ENCODE measurements around the gene ANKEF1. TPM values are rescaled to one million over a fixed set of nuclear protein-coding genes. Genes with fewer than 3 reads are reported as not detected.
"Not testable (repeated sequence)": the region's sequence is repeated elsewhere in the genome, so short reads cannot be mapped to it uniquely, and the experiment has no call there.

The ANKEF1 gene
- total RNA-seq, 4 donors from 2014 or later: 0.47 to 1.3 (median 0.84) TPM

DNA sequence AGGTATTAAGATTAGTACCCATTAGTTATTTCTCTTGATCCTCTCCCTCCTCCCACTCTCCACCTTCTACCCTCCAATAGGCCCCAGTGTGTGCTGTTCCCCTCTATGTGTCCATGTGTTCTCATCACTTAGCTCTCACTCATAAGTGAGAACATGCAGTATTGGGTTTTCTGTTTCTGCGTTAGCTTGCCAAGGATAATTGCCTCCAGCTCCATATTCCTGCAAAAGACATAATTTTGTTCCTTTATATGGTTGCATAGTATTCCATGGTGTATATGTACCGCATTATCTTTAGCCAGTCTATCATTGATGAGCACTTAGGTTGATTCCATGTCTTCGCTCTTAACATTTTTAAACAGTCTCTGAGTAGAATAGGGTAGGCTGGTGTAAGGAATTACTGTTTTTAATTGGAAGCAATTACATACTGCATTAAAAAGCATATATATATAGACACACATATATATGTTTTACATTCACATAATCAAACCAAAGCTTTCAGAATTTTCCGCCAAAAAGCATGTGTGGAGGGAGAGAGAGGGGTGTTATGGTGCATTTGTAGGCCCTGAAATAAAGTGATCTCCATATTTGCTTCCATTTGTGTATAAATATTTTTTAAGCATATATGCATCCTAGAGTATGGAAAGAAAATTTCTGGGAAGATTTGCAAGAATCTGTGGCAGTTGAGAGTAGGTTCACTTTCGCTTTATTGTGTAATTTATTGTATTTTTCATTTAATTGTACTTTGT, 709 bp upstream of the ANKEF1 start:
- TF ChIP-seq CTCF (IDR thresholded peaks at IDR 0.05) (no peak), POLR2A (IDR thresholded peaks at IDR 0.05) (no peak), POLR2AphosphoS5 (IDR thresholded peaks at IDR 0.05) (no peak), EP300 (IDR thresholded peaks at IDR 0.05) (no peak)
- H3K4me3 ChIP-seq: peak overlapping the region in 1 of 2 donors; percentile 70

GRCh38 chr20:10036321-10036720, 1.5 kb downstream of the ANKEF1 start:
- not testable (repeated sequence) for ATAC-seq, H3K27ac ChIP-seq, H3K9me3 ChIP-seq, H3K27me3 ChIP-seq, H3K4me3 ChIP-seq, H3K36me3 ChIP-seq
- WGBS, 2 donors (ENCODE audit: low coverage in 1 of 2): 97% methylated on average over 4 to 8 of the region's 8 CpGs
- H3K4me1 ChIP-seq: peaks cover 0 to 16% (median 3%) of the 10 kb centered on the region in 3 donors

More for the DNA sequence above, 709 bp upstream of the ANKEF1 start:
- 76 to 95% methylated on average over 4 to 5 of the region's 5 CpGs for WGBS, 2 donors (ENCODE audit: low coverage in 1 of 2)
- ATAC-seq: no peak
- H3K27ac ChIP-seq: no peak overlapping the region
- H3K4me1 ChIP-seq: peaks cover 0 to 16% (median 3%) of the 10 kb centered on the region in 3 donors
- no peaks in the 10 kb centered on the region for H3K9me3 ChIP-seq
- H3K27me3 ChIP-seq: peaks cover 5% of the 10 kb centered on the region
- no peaks in the 10 kb centered on the region for H3K36me3 ChIP-seq

DNA sequence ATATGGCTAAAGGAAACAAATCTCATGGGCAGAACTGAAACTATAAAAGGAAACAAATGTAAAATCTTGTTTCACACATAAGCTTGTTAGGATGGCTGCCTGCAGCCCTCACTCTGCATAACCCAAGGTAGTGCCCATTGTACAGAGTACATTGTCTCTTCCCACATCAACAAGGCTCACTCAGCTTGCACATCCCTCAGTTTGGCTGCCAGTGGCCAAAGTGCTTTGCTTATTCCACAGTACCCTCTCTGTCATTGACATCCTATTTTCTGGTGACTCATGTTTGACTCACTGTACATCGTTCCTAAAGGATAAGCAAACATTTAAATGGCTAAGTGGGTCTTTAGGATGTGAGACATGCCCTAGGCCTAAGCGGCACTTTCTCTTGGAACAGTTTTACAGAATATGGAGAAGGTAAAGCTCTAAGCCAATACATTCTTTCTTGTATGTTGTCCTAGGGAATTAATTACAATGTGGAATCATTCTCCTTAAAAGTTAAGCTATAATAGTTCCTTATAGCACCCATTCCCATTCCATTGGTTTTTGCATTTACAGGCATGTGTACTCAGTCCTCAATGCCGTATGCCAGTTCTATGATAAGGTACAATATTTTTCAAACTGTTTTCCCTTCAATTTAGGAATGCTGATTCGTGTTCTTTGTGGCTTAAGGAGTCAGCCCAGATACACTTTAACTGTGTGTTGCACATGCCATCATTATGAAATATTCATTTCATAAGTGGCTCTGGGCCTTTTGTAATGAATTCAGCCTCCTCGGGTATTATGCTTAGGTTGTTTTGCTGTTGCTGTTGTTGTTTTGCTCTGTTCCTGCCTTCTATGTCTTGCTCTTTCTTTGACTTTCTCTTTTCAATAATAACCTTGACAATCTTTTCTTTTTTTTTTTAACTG, 5.5 kb downstream of the ANKEF1 start:
- no peaks in the 10 kb centered on the region for H3K36me3 ChIP-seq
- ATAC-seq: no peak
- H3K27ac ChIP-seq: no peak overlapping the region
- no peaks in the 10 kb centered on the region for H3K9me3 ChIP-seq
- peaks cover 0 to 5% (median 0%) of the 10 kb centered on the region in 3 donors for H3K4me1 ChIP-seq
- 62 to 70% methylated on average over 5 of the region's 5 CpGs for WGBS, 2 donors (ENCODE audit: low coverage in 1 of 2)
- no peaks in the 10 kb centered on the region for H3K27me3 ChIP-seq
- TF ChIP-seq CTCF (IDR thresholded peaks at IDR 0.05) (no peak), EP300 (IDR thresholded peaks at IDR 0.05) (no peak), POLR2A (IDR thresholded peaks at IDR 0.05) (no peak), POLR2AphosphoS5 (IDR thresholded peaks at IDR 0.05) (no peak)
- no peak overlapping the region for H3K4me3 ChIP-seq

GRCh38 chr20:10042086-10042485, 7.3 kb downstream of the ANKEF1 start:
- H3K27me3 ChIP-seq: no peaks in the 10 kb centered on the region
- peaks cover 0 to 2% (median 0%) of the 10 kb centered on the region in 3 donors for H3K4me1 ChIP-seq
- no peak overlapping the region for H3K27ac ChIP-seq
- 80 to 92% methylated on average over 3 of the region's 3 CpGs for WGBS, 2 donors (ENCODE audit: low coverage in 1 of 2)
- ATAC-seq: no peak
- H3K4me3 ChIP-seq: no peak overlapping the region
- TF ChIP-seq POLR2AphosphoS5 (IDR thresholded peaks at IDR 0.05) (no peak), POLR2A (IDR thresholded peaks at IDR 0.05) (no peak)
- H3K9me3 ChIP-seq: no peaks in the 10 kb centered on the region
- no peaks in the 10 kb centered on the region for H3K36me3 ChIP-seq

GRCh38 chr20:10047427-10047826, 12.6 kb downstream of the ANKEF1 start:
- Histone ChIP-seq H3K27me3 (no peaks in the 10 kb centered on the region), H3K27ac (no peak overlapping the region), H3K4me1 (peaks cover 0 to 9% (median 0%) of the 10 kb centered on the region in 3 donors), H3K36me3 (no peaks in the 10 kb centered on the region), H3K4me3 (no peak overlapping the region), H3K9me3 (no peaks in the 10 kb centered on the region)
- WGBS, 2 donors (ENCODE audit: low coverage in 1 of 2): 0 to 26% methylated on average over 1 to 3 of the region's 4 CpGs
- ATAC-seq: no peak
- no peak for TF ChIP-seq POLR2AphosphoS5 (IDR thresholded peaks at IDR 0.05)
- TF ChIP-seq CTCF (IDR thresholded peaks at IDR 0.05): no peak
- no peak for TF ChIP-seq POLR2A (IDR thresholded peaks at IDR 0.05)
- TF ChIP-seq EP300 (IDR thresholded peaks at IDR 0.05): no peak

All from gastroesophageal sphincter (tissue), 4 donors.